HEK293 (cell line): Measurements from ENCODE around the gene CCIN.

Experiments used
- GLI4 ChIP-seq: fragments of 450-650 bp; formaldehyde crosslinking; IDR thresholded peaks from 2 replicates; pipeline ENCODE4 v1.5.1; 2016; ENCODE audit warnings: missing biosample characterization, missing genetic modification characterization
- MYNN ChIP-seq: fragments of 450-650 bp; formaldehyde crosslinking; IDR thresholded peaks from 2 replicates; pipeline ENCODE4 v1.5.1; 2016; ENCODE audit warnings: missing biosample characterization, missing genetic modification characterization, borderline replicate concordance
- SETDB1 ChIP-seq: IDR thresholded peaks from one replicate; pipeline ENCODE4 v1.6.1; 2017; ENCODE audit warnings: mild to moderate bottlenecking, low read length, moderate library complexity, mixed read lengths; ENCODE audit not compliant: insufficient read length
- SP2 ChIP-seq: fragments of 450-650 bp; formaldehyde crosslinking; IDR thresholded peaks from 2 replicates; pipeline ENCODE4 v1.5.1; 2016; ENCODE audit warnings: missing biosample characterization, missing genetic modification characterization
- ZIC2 ChIP-seq: fragments of 450-650 bp; formaldehyde crosslinking; IDR thresholded peaks from 2 replicates; pipeline ENCODE4 v1.5.1; 2016; ENCODE audit warnings: missing biosample characterization, missing genetic modification characterization
- ZNF169 ChIP-seq: fragments of 450-650 bp; formaldehyde crosslinking; IDR thresholded peaks from 2 replicates; pipeline ENCODE4 v1.5.1; 2016; ENCODE audit warnings: missing biosample characterization, missing genetic modification characterization
- ZNF19 ChIP-seq: fragments of 450-650 bp; formaldehyde crosslinking; IDR thresholded peaks from 2 replicates; pipeline ENCODE4; 2016; ENCODE audit warnings: missing biosample characterization, missing genetic modification characterization, low read depth
- ZNF274 ChIP-seq, 2 experiments: fragments of 200-500 bp in 1 of 2; fragments of 450-650 bp in 1 of 2; sonication (Bioruptor generic) in 1 of 2; formaldehyde crosslinking in 1 of 2; IDR thresholded peaks; 2 replicates each; pipeline versions ENCODE4 v1.5.1 to v1.6.1; 2014 to 2016; ENCODE audit warnings: borderline replicate concordance in 1 of 2, inconsistent platforms in 1 of 2, low read length in 1 of 2, missing biosample characterization in 1 of 2, missing genetic modification characterization in 1 of 2
- ZNF629 ChIP-seq: fragments of 450-650 bp; formaldehyde crosslinking; IDR thresholded peaks from 2 replicates; pipeline ENCODE4 v1.5.1; 2017; ENCODE audit warnings: missing biosample characterization, missing genetic modification characterization
- ZNF830 ChIP-seq: fragments of 450-650 bp; IDR thresholded peaks from 2 replicates; pipeline ENCODE4 v1.5.0; 2018; ENCODE audit warnings: missing biosample characterization, missing genetic modification characterization, low read depth, mild to moderate bottlenecking, moderate library complexity
- TF ChIP-seq, protein P1 (sequence below): fragments of 450-650 bp; formaldehyde crosslinking; IDR thresholded peaks from 2 replicates; pipeline ENCODE4 v1.5.1; 2016; ENCODE audit warnings: missing biosample characterization, missing genetic modification characterization
- TF ChIP-seq, protein P2 (sequence below): fragments of 450-650 bp; formaldehyde crosslinking; IDR thresholded peaks from 2 replicates; pipeline ENCODE4 v1.5.1; 2017; ENCODE audit warnings: missing biosample characterization, missing genetic modification characterization

DNA sequence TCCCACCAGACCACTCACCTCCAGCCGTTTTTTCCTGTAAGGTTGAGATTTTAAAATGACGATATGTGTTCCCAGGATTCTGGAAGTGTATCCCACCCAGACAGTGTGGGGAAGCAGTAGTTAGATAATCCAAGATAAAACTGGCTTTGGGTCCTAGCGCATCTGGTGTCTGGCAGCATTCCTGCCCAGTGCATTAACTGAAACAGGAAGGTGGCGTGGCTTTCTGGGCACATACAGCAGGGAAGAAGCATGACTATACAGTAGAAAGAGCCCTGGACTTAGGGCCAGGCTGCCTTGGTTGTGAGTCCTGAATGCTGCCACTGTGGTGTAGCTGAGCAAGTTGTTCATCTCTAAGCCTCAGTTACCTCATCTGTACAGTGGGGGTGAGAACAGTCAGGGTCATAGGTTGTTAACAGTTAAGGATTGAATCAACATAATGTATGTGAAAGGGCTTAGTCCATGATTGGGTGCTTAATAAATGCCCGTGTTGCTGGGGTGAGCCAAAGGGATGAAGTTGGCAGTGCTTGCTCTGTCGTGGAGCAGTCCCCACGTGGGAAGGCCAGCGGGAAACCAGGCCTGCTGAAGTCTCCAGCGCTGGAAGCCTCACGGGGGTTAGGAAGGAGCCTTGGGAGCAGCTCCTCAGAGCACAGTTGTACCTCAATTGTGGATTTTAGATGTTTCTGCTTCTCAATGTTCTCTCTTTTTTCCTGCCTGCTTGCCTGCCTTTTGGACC is 39.5 kb downstream of the CCIN start:
- TF ChIP-seq ZNF830 (tag by site-specific recombination) (no peak), SP2 (tag by site-specific recombination) (no peak), ZNF19 (tag by site-specific recombination) (no peak), ZNF629 (tag by site-specific recombination) (no peak), MYNN (no peak), SETDB1 (no peak), ZIC2 (tag by site-specific recombination) (no peak), ZNF169 (tag by site-specific recombination) (no peak), GLI4 (no peak), ZNF274 (IDR thresholded peaks at IDR 0.05; ENCODE audit: low read length) (no peak), ZNF274 (tag by site-specific recombination; IDR thresholded peaks at IDR 0.05; ENCODE audit: borderline replicate concordance) (no peak)
- TF ChIP-seq, protein P1, sequence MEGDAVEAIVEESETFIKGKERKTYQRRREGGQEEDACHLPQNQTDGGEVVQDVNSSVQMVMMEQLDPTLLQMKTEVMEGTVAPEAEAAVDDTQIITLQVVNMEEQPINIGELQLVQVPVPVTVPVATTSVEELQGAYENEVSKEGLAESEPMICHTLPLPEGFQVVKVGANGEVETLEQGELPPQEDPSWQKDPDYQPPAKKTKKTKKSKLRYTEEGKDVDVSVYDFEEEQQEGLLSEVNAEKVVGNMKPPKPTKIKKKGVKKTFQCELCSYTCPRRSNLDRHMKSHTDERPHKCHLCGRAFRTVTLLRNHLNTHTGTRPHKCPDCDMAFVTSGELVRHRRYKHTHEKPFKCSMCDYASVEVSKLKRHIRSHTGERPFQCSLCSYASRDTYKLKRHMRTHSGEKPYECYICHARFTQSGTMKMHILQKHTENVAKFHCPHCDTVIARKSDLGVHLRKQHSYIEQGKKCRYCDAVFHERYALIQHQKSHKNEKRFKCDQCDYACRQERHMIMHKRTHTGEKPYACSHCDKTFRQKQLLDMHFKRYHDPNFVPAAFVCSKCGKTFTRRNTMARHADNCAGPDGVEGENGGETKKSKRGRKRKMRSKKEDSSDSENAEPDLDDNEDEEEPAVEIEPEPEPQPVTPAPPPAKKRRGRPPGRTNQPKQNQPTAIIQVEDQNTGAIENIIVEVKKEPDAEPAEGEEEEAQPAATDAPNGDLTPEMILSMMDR (tag by site-specific recombination) = no peak
- TF ChIP-seq, protein P2, sequence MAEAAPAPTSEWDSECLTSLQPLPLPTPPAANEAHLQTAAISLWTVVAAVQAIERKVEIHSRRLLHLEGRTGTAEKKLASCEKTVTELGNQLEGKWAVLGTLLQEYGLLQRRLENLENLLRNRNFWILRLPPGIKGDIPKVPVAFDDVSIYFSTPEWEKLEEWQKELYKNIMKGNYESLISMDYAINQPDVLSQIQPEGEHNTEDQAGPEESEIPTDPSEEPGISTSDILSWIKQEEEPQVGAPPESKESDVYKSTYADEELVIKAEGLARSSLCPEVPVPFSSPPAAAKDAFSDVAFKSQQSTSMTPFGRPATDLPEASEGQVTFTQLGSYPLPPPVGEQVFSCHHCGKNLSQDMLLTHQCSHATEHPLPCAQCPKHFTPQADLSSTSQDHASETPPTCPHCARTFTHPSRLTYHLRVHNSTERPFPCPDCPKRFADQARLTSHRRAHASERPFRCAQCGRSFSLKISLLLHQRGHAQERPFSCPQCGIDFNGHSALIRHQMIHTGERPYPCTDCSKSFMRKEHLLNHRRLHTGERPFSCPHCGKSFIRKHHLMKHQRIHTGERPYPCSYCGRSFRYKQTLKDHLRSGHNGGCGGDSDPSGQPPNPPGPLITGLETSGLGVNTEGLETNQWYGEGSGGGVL (tag by site-specific recombination) = no peak
